Activated CD8-positive, alpha-beta memory T cell treated with anti-CD3 and anti-CD28 coated beads for 48 hours (primary cell): ENCODE data around the gene BAZ2B.

Experiments
- DNase-seq, 3 experiments: peaks; one replicate each; pipeline ENCODE4 v3.0.0-alpha.2; 2020; ENCODE audit warnings: low read depth in 2 of 3, low spot score in 2 of 3

Gene BAZ2B

DNA sequence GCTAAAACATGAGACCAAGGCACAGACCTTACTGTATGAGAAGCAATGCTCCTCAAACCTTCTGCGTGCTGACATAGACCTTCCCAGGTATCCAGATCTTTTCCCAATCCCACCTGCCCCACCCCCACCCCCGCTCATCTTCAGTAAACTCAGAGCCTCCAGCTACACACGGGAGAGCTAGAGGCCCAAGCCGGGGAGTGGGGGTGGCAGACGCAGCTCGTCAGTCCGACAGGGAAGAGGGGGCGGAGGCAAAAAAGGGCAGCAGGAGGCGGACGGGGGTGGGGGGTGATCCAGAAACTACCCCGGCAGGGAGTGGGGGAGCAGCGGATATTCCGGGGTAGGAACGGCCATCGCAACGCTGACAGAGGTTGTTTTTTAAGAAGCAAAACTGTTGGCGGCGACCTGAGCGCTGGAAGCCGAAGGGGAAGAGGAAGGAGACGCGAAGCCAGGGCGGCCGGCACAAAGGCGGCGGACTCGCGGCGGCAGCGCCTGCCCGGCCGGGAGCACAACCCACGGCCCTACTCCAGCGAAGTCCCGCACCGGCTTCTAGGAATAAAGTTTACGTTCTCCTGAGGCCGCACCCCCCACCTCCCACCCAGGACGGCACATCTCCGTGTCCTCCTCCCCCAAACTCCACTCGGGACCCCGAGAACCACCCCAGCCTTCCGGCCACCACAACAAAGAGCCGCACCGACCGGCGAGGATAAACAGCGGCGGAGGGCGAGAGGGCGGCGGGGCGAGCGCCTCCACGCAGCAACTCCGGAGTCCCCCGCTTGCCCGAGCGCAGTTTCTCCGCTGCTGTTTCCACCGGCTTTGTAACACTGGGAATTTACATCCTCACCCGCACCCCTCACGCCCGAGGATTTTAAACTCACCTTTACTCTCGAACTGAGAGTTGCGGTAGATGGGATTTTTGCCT, 722 bp downstream of the BAZ2B start:
- peak; percentile 8 to 20 (median 20) for DNase-seq

DNA sequence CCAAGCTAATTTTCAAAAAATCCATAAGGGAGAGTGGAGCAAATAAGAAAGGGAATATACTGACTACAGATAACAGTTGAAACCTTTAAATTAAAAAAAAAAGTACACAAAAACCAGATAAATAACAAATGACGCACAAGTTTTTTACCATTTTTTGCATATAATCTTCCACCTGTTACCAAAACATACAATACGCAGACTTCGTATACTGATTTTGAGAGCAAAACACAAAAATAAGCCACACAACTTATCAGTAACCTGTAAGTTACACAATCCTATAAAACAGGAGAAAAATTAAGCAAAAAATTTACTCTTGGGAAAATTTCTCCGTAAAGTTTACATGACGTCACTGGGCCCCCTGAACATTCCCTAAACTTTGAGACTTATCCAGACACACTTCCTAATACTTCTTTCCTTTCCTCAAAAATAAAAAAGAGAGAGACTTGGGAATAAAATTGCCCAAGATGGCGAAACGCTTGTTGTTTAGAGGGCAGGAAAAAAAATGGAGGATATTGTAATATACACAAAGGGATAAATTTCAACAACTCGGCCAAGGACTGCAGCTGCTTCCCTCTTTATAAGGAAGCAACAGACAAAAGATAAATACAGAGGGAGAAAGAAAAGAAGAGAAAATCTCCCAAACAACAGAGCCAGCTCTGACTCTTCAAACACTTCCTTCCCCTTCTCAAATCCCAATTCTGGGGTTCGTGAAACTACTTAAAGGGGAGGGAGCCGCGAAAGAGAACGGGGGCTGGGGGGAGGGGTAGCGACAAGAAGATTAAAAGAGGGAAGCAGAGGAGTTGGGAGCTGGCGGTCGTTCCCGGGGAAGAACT, 1.6 kb downstream of the BAZ2B start:
- DNase-seq = no peak

DNA sequence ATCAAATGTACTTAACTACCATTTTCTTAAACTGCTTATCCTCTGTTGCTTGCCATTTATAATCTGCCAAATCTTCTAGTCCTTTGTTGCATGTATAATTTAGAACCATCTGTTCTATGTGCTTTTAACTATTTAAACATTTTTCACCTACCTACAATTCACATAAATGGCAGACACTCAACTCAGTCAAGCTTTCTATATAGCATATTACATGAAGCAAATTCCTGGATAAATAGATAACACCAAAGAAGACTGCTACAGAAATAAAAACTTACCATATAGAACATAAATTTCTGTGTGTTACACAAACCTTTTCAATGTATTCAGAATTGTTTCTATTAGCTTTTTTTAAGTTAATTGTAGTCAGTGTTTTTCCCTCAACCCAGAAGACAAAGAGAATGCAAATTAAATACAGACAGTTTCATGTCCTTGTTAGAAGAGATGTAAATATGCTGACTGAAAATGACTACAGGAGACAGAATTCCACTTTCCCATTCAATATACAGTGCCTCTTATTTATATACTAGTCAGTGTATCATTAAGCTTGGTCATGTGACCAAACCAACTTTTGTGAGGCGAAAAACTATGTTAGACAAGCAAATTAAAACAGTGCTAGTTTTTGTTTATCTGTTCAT, 2.6 kb downstream of the BAZ2B start:
- DNase-seq = no peak

DNA sequence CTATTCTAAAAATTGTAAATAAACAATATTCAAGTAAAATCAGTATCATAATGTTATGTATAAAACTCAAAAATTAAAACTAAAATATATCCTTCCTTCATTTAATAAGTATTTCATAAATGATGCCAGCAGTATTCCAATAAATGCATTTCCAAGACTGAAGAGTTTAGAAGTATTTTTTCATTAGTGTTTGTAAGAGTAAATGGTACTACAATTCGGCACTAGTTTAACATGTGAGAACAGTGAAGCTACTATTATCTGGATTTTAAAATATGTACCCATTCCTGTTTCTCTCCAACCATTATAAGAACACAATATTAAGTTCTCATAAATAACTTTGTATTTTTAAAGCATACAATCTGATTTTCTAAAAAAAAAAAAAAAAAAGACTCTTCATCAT, 3.3 kb downstream of the BAZ2B start:
- no peak for DNase-seq

DNA sequence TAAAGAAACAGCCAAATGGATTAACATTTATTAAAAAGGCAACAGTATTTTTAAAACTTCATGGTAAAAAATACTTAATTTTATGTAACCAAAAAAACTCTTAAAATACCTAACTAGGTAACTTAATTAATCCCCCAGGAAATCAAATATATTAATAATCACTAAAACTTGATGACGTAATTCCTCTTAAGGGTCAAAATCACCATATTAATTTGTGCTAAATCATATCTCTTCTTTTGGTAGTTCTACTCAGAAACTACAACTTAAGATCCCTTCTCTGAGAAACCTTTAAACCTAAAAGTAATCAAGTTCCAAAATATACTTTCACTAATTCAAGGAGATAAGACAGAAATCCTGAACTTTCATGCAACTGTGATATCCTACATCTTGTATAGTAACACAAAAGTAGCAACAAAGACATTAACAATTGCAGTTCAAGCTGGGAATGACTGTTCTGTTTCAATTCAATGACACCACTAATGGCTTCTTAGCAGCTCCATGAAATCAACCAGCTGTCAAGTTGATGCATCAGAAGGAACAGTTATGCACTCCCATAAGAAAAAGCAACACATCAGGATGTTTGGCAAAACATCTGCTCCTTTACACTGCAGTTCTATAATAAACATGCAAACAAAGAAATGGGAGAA, 4.0 kb downstream of the BAZ2B start:
- no peak for DNase-seq

DNA sequence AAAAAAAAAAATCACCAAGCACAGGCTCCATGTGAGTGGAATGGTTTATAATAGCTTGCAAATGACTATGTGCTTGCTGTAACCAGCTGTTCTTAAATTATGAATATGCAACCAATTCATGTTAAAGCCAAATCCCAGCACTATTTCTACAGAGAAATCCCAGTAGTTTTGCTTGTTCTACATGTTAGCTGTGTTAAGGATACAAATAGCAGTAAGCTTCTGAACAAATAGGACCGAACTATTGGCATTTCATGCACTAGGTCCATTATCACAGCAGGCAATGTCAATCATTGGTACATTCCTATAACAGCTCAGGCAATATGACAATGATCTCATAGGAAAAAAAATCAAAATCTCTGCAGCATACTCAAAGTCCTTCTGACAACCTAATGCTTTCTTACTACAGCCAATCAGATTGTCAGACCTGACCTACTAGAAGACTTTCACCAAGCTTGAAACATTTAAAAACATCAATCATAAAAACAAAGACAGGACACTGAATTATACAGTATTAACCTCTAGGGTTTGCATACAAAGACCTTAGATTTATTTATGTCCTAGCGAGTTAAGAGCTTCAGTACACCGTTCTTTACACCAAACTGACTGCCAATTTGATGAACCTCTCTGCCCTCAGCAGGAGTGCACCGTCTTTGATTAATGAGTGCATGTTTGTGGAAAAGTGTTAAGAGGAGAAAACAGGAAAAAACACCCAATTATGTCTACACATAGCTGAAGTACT, 6.4 kb downstream of the BAZ2B start:
- DNase-seq = no peak

DNA sequence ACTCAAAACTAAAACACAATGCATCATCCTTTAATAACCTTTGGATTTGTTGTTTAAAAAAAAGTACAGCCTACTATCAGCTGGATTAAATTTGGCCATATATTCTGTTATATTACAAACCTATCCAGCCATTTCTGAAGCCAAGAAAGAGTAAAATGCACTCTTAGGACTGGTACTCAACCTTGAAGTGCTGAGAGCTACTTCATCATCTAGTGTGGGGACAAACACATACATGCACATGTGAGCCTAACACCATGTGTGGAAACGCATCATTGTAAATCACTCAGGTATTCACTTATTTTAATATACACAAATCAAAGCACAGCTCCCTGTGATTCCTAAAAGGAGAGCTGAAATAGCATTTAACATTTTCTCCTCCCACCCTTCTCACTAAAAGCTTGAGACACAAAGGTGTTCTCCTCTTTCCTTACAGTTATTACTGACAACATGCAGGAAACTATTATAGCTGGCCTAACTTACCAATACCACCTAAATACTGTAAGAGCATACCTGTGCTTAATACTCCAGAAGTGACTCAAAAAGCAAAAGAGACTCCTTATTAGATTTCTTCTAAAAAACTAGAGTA, 7.5 kb downstream of the BAZ2B start:
- DNase-seq = no peak

DNA sequence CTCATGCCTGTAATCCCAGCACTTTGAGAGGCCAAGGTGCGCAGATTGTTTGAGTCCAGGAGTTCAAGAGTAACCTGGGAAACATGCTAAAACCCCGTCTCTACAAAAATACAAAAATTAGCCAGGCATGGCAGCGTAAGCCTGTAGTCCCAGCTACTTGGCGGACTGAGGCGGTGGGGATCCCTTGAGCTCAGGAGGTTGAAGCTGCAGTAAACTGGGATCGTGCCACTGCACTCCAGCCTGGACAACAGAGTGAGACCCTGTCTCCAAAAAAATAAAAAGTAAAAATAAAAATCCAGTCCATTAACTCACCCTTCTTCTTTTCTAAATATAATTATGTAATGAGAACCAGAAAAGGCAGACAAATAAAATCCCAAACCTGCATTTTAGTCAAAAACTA, 8.2 kb downstream of the BAZ2B start:
- DNase-seq = no peak

DNA sequence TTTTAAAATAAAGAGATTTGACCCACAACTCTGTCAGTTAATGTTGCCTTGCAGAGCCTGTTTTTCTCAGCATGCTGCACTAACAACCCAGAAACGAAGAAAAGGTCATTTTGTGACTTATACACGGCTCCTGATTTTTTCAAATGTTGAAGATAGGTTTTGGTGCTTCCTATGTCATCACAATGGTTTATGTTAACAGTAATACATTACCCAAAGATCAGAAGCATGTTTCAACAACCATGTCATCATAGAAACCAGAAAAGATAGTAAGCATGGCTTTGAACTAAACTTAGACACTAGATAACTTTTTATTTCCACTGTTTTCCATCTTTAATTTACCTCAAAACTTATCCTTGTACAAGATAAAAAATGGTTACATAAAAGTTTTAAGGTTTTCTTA, 10.1 kb downstream of the BAZ2B start:
- DNase-seq = no peak

DNA sequence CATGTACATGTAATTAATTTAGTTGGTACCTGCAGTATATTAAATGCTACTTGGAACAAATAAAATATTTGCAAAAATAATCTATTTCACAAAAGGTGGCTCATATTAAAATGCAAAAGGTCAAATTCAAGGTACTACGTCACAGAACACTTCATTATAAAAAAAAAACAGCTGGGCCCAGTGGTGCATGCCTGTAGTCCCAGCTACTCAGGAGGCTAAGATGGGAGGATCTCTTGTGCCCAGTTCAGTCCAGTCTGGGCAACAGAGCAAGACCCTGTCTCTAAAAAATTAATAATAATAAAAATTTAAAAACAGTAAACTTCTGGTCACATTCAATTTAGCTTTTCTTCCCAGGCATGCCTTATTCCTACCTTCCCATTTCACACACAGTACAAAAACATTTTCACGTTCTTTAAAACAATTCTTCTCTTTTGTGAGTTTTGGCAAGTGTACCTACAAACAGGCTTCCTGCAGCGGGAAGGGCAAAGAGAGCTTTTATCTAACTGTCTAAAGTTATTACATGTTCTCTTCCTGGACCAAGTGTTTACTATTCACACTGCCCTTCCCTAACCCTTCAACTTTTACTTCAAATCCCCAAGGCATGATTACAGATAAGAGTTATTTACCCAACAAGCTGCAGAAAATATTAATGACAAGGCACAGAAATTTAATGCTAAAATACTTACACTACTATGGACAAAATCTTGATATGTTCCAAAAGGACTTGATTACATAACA, 10.7 kb downstream of the BAZ2B start:
- DNase-seq = no peak

DNA sequence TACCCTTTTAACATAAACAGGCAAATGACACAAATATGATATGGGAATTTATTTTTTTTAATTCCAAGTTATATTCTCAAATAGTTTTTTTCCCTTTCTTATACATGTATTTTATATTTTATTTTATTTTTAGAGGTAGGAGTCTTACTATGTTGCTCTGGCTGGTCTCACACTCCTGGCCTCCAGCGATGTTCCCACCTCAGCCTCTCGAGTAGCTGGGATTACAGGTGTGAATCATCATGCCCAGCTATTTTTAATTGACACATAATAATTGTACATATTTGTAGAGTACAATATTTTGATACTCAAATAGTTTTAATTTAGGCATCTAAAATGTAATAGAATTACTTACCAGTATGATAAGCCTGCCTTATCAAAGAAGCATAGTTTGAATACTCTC, 12.2 kb downstream of the BAZ2B start:
- DNase-seq = no peak

DNA sequence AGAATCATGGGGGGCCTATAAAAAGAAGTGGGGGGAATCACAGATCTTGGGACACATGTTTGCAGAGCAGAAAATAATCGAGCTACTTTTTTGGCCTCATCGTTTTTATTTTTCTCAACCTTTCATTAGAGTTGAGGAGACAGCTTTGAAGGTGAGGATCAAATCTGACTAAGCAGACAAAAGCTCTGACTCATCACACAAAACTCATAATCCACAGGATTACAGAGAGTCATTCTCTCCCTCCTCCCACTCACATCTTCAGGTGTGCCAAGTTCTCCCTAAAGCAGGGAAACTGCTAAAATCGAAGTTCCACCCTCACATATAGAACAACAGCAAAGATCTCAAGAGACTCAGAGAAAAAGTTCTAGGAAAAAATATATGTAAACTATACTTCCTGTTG, 15.6 kb downstream of the BAZ2B start:
- no peak for DNase-seq

DNA sequence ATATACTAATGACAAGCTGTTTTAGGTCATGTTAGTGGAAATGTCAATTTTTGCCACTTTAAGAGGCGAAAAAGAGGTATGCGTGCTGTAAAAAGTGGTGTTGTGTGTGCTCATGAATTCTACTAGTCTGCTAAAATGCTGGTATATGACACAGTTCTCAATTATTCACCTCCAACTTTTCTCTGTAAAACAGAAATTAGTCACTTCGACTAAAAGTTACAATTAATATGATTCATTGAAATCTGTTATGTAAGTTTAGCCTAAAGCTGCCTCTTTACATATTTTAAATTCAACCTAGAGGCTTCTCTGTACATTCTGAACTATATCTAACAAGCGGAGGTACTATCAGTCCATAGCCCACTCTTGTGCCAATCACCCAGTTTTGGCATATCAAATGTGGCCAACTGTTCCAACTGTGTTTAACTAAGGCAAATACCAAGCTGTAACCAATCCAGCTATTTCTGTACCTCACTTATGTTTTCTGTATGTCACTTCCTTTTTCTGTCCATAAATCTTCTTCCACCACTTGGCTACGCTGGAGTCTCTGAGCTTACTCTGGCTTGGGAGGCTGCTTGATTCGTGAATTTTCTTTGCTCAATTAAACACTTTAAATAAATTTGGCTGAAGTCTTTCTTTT, 20.8 kb downstream of the BAZ2B start:
- no peak for DNase-seq

DNA sequence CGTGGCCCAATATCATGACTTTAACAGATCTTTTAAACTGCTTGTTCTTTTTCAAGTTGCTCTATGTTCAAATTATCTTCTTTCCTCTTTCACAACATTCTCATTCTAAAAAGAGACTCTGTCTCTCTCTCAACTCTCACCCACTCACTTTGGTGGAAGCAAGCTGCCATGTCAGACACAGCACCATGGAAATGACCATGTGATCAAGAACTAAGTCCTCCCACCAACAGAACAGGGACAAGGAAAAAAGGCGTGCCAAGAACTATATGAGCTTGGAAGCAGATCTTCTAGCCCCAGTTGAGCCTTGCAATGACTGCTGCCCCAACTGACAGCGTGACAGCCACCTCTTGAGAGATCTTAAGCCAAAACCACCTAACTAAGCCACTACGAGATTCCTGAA, 23.9 kb downstream of the BAZ2B start:
- DNase-seq = no peak

DNA sequence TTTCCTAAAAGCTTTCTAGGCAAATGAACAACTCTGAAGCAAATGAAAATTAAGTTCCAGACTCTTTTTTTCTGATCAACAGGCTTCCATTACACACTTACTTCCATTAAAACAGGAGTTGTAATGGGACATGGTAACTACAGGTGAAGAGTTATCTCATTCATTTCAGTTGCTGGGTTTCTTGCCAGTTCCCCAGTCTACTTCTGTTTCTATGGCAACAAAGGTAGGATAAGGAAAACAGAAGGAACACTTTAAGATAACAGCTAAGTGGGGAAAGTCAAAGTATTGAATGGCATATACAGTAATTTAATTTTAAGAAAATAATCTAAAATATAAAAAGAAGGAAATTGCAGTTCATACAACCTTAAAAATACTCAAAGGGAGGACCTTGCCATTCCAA, 25.1 kb downstream of the BAZ2B start:
- DNase-seq = no peak

DNA sequence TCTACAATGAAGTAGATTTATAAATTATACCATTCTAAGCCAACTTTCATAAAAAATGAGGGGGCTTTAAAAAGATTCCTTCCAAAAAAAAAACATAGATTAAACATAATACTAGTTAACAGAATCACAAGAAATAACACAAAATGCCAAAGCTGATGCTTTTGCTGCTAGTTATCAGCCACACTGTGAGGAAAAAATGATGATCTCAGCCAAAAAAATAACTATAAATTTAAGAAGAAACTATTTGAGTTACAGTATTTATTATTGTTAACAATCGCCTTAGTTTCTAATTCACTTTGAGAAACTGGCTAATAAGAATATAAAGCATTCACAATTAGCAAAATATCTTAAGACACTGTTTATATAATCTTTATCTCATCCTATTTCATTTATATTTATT, 27.1 kb downstream of the BAZ2B start:
- DNase-seq = no peak

DNA sequence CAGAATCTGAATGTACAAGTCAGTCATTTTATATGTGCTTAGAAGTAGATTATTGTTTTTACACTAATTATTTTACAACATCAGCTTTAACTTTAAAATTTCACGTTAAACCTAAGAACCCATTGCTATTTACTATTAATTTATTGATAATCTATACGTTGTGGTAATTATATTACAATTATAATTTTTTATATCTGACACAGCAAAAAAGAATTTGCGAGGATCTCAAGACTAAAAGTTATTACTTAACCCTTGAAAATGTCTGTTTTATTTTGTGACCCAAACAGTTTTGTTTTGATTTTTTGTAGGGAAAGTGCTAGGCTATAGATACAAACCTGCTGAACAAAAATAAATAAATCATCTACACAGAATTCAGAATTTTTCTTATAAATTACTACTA, 30.3 kb downstream of the BAZ2B start:
- DNase-seq = no peak

DNA sequence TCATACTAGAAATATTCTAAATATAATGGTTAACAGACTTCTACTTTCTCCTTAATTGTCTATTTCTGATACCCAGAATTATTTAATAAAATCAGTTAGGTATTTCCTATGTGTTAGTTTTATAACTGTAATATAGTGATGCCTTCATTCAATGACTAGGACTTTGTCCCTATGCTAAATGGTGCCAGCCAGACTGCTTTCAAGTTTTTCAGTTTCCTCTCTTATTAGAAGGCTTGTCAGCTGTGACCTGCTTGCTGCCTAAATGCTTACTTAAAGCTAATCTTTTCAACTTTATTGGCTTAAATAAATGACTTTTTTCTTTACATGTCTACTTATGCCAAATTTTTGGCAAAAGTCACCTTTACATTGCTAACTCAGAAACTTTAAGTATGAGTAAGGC, 30.7 kb downstream of the BAZ2B start:
- DNase-seq = no peak

DNA sequence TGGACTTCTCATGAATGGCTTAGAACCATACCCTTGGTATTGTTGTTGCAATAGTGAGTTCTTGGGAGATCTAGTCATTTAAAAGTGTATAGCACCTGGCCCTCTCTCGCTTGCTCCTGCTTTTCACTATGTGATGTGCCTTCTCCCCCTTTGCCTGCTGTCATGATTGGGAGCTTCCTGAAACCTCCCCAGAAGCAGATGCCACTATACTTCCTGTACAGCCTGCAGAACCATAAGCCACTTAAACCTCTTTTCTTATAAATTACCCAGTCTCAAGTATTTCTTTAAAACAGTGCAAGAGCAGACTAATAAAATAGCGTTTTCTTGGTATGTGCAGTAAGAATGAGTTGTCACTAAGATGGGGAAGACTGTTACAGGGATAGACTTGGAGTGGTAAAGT, 31.6 kb downstream of the BAZ2B start:
- DNase-seq = no peak
